Neural progenitor cell (in vitro differentiated cells): ENCODE results near the gene OCEL1.

Experiments used
- CTCF ChIP-seq: fragments of 200-600 bp; sonication (generic); IDR thresholded peaks from 2 replicates; pipeline ENCODE4 v1.5.1; 2017; ENCODE audit warnings: antibody characterized with exemption, mild to moderate bottlenecking
- EZH2 ChIP-seq: fragments of 200-600 bp; sonication (generic); IDR thresholded peaks from 2 replicates; pipeline ENCODE4 v1.6.1; 2017; ENCODE audit warnings: antibody characterized with exemption, mild to moderate bottlenecking, moderate library complexity
- EZH2phosphoT487 ChIP-seq: fragments of 200-600 bp; sonication (generic); IDR thresholded peaks from 2 replicates; pipeline ENCODE4 v1.6.1; 2017; ENCODE audit warnings: antibody characterized with exemption

DNA sequence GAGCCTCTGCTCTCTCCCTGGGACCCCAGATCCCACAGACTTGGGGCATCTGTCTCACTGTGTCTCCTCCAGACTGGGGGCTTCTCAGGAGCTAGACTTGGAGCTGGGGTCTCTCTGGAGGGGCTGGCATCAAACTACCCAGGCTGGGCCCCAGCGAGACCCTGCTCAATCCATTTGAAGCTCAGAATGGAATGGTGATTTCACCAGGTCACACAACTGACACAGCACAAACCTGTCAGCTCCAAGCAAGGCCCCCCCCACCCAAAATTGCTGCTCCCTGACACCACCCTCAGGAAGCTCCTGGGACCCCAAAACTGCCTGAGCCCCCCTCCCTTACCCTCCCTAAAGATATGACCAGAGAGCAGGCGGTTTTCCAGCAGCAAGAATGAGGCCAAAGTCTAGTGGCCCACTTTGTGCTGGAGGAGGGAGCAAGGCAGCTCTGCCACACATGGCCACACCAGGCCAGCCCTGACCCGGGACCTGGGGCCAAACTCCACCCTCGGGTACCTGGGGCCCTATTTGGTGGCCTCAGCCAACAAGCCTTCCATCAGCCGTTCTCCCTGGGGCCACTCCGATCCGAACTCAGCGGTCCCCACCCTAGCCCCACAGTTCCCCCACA is 17.3 kb downstream of the OCEL1 start:
- TF ChIP-seq CTCF = no peak
- TF ChIP-seq EZH2 = no peak
- TF ChIP-seq EZH2phosphoT487 = no peak
